Mucosa of gallbladder (tissue), 1 donor: Measurements from ENCODE around the gene CHD5. TPM values are rescaled to one million over a fixed set of nuclear protein-coding genes. Genes with fewer than 3 reads are reported as not detected.
"Not testable (repeated sequence)": the region's sequence is repeated elsewhere in the genome, so short reads cannot be mapped to it uniquely, and the experiment has no call there.

Experiments
- DNase-seq: peaks from one replicate; pipeline ENCODE4 v3.0.0-alpha.2; 2020; ENCODE audit warnings: low spot score
- total RNA-seq: library from RNA; stranded (reverse); gene quantifications from one replicate; pipeline ENCODE4 v1.2.1, GENCODE V29; 2021
- donor health status: DM: no; HTN: no; CAD: no.

CHD5 gene
- total RNA-seq, 1 donor from 2014 or later, result 0.23 TPM

DNA sequence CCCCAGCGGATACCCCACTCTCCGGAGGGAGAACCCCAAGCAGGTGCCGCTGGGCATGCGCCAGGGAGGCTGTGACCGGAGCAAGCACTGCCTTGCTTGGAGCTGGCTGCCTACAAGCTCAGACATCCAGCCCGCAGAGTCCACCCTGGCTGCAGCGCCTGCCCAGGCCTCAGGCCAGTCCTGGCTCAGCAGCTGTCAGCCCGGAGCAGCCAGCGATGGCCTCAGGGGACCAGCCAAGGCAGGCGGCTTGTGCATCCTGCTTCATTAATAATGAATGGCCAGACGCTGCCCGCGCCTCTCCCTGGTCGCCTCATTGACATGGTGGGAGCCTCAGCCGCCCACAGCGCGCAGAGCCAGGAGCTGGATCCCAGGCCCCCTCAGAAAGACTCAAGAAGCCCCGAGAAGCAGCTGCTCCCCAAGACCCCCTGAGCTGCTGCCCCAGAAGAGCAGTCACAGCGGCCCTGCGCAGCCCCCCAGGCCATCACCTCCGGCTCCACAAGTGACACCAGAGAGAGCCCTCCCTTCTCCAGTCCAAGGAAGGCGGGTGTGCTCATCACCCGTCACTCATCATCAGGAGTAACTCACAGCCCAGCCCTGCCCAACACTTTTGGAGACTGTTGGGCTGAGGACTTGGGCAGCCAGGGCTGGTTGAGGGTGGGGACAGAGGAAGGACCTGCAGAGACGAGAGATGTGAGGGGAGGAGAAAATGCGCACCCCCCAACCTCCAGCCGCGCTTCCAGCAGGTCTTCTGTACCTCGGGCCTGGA, 114.8 kb downstream of the CHD5 start:
- DNase-seq, result no peak

DNA sequence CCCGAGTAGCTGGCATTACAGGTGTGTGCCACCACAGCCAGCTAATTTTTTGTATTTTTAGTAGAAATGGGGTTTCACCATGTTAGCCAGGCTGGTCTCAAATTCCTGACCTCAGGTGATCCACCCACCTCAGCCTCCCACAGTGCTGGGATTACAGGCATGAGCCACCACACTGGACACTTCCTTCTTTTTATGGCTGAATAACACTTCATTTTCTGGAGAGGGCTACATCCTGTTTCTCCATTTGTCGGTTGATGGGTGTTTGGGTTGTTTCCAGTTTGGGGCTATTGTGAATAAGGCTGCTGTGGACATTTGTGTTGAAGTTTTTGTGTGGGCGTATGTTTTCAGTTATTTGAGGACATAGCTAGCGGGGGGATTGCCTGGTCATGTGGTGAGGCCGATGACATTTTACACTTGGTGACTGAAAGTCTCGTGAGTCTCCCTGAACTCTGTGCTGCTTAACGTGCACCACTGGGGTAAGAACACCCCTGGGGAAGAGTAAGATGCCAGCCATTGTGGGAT, 116.5 kb downstream of the CHD5 start:
- not testable (repeated sequence) for DNase-seq

DNA sequence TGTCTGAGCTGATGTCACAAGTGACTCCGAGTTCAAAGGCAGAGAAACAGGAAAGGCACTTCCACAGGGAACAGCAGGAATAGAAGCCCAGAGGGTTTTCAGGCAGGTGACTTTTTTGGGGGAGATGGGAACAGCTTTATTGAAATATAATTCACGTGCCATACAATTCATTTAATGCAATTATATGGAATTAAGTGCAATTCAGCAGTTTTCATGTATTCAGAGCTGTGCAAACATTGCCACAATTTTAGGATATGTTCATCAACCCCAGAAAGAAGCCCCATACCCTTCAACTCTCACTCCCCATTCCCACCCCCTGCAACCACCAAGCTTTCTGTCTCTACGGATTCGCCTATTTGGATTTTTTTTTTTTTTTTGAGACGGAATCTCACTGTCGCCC, 117.5 kb downstream of the CHD5 start:
- DNase-seq, result no peak

- no peak for DNase-seq
Observed at GRCh38 chr1:6059866-6060265, 120.3 kb downstream of the CHD5 start.

DNA sequence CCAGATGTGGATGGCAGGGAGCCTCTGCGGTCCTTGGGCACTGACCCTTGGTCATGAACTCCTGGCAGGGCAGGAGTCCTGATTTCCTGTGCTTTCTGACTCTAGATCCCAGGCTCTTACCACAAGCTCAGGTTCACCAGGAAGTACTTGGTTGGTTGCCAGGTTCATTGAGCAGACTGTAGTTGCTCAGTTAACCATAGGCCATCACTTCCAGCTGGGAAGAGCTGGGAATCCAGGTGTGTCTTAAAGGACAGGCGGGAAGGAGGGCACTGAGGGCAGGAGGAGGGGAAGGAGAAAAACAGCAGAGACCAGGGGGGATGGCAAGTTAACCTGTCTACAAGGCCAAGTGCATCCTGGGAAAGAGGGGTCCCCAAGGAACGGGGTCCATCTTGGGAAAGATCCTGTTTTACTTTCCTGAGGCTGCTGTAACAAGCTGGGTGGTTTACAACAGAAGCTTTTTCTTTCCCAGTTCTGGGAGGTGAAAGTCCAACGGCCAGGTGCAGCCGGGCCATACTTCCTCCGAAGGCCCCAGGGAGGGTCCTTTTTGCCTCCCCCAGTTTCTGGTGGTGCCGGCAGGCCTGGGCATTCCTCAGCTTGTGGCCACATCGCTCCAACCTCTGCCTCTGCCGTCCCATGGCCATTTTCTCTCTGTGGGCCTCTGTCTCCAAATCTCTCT, 122.8 kb downstream of the CHD5 start:
- DNase-seq, result no peak

DNA sequence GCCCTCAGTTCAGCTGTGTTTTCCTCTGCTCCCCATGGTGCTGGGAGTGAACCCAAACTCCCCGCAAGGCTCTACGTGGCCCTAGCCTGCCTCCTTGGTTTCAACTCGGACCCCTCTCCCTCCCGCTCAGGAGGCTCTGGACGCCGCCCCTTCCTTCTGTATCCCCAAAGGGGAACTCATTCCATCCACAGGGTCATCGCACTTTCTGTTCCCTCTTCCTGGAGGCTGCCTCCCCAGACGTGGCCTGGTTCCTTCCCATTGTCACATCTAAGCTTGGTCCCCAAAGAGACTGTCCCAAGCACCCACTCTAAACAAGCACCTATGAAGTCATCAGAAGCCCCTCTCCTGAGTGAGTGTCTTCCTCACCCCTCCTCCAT, 123.6 kb downstream of the CHD5 start:
- no peak for DNase-seq

DNA sequence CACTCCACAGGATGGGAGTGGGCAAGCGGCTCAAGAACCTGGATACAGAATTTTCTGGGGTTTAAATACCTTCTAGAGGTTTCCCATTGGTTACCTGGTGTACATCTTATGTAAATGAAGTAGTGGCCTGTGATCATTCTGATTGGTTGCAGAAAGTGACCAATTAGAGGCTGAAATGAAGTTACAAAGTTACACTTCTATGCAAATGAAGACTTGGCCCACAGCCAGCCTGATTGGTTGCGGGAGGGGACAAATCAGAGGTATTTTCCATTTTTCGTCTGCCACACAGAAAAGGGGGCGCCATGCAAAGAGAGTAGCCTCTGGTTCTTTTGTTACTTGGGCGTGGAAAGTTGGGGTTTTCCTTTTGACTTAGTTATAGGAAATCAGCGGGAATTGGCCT, 125.5 kb downstream of the CHD5 start:
- no peak for DNase-seq

DNA sequence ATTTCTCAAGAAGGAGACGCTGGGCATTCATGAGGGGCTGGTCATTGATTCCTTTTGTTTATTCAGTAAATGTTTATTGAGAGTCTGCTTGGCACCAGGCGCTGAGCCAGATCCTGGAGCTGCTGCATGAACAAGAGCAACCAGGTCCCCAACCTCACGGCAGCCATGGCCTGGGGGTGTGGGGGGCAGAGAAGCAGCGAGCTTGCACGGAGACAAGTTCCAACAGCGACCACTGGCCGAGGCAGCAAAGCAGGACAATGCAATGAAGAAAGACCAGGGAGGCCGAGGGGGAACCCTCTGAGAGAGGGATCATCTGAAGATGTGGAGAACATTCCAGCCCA, 126.9 kb downstream of the CHD5 start:
- no peak for DNase-seq

- DNase-seq, result peak; percentile 74
Observed at GRCh38 chr1:6052543-6053205, 127.4 kb downstream of the CHD5 start.

Other genes starting within 250 kb of the CHD5 start
- 20.6 TPM for gene NPHP4, start 187.9 kb downstream of the CHD5 start, total RNA-seq
- 16.1 TPM for gene KCNAB2, start 134.4 kb downstream of the CHD5 start, total RNA-seq
- gene RPL22, start 19.3 kb upstream of the CHD5 start, total RNA-seq, result 282 TPM
- 26.6 TPM for gene RNF207, start 25.8 kb upstream of the CHD5 start, total RNA-seq
- gene ICMT, start 55.6 kb upstream of the CHD5 start, total RNA-seq, result 52.9 TPM
- gene HES3, start 63.9 kb upstream of the CHD5 start, total RNA-seq, result not detected
- gene GPR153, start 80.8 kb upstream of the CHD5 start, total RNA-seq, result 14.8 TPM
- 21.4 TPM for gene ACOT7, start 213.4 kb upstream of the CHD5 start, total RNA-seq
- gene HES2, start 239.6 kb upstream of the CHD5 start, total RNA-seq, result 0.09 TPM
- 3.1 TPM for gene ESPN, start 244.5 kb upstream of the CHD5 start, total RNA-seq